SK-N-SH treated with all-trans-retinoic acid at 6 μM for 48 hours (cell line): ENCODE measurements around the gene TAT.

Source experiments
- ZC3H10 ChIP-seq: fragments of 250-450 bp; sonication (Bioruptor Pico); IDR thresholded peaks from 2 replicates; pipeline ENCODE4 v1.5.1; 2021; ENCODE audit warnings: mild to moderate bottlenecking, moderate library complexity
- ZFP3 ChIP-seq: fragments of 250-450 bp; sonication (Bioruptor Pico); IDR thresholded peaks from 2 replicates; pipeline ENCODE4 v1.5.0; 2020; ENCODE audit warnings: mild to moderate bottlenecking, moderate library complexity
- ZNF70 ChIP-seq: fragments of 450-650 bp; formaldehyde crosslinking; IDR thresholded peaks from 2 replicates; pipeline ENCODE4 v1.5.0; 2020; ENCODE audit warnings: mild to moderate bottlenecking, moderate library complexity
- ZNF8 ChIP-seq: fragments of 450-650 bp; formaldehyde crosslinking; IDR thresholded peaks from 2 replicates; pipeline ENCODE4 v1.5.0; 2020; ENCODE audit warnings: mild to moderate bottlenecking, moderate library complexity
- TF ChIP-seq, protein P1 (sequence below): fragments of 250-450 bp; sonication (Bioruptor Pico); IDR thresholded peaks from 2 replicates; pipeline ENCODE4 v1.8.0; 2020; ENCODE audit warnings: mild to moderate bottlenecking, moderate library complexity, borderline replicate concordance
- TF ChIP-seq, protein P2 (sequence below): fragments of 250-450 bp; sonication (Bioruptor Pico); IDR thresholded peaks from 2 replicates; pipeline ENCODE4 v1.5.0; 2020; ENCODE audit warnings: mild to moderate bottlenecking, moderate library complexity

DNA sequence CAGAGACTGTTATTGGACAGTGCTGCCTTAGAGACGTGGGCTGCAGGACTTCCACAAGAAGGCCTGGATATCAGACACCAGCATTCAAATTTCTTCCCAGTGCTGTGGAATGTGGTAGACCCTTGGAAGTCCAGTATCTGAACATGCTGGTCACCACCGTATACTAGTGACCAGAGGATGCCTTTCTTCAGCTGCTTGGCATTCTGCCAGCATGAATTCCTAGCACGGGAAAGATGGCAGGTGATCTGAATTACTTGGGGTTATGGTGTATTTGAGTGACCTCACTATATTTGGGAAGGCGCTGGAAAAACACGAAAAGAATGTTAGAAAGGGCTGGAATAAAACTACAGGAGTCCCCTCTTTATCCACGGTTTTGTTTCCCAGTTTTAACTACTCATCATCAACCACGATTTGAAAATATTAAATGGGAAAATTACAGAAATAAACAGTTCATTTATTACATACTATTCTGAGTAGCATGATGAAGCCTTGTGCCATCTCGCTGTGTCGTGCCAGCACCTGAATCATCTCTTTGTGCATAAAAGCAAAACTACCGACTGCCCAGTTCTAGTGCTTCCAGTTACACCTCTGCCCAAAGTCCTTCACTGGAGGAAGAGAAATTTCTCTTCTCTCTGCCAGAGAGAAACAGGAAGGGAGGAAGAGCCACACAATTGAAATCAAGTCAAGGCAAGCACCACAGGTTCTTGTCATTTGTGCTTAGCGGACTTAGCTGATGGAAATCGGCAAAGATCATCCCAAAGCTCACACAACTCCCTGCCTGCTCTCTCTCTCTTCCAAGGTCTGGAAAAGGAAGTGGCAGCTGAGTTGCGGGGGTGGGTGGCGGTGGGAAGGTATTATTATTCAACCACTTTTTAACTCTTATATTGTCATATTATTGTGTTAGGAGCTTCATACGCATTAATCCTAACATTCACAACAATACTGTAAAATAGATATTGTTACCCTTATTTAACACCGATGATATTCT lies 52.0 kb downstream of the TAT start:
- TF ChIP-seq ZC3H10 (CRISPR knock-in tag) (no peak), ZNF70 (CRISPR knock-in tag) (no peak), ZFP3 (CRISPR knock-in tag) (no peak), ZNF8 (CRISPR knock-in tag) (no peak)
- TF ChIP-seq, protein P1, sequence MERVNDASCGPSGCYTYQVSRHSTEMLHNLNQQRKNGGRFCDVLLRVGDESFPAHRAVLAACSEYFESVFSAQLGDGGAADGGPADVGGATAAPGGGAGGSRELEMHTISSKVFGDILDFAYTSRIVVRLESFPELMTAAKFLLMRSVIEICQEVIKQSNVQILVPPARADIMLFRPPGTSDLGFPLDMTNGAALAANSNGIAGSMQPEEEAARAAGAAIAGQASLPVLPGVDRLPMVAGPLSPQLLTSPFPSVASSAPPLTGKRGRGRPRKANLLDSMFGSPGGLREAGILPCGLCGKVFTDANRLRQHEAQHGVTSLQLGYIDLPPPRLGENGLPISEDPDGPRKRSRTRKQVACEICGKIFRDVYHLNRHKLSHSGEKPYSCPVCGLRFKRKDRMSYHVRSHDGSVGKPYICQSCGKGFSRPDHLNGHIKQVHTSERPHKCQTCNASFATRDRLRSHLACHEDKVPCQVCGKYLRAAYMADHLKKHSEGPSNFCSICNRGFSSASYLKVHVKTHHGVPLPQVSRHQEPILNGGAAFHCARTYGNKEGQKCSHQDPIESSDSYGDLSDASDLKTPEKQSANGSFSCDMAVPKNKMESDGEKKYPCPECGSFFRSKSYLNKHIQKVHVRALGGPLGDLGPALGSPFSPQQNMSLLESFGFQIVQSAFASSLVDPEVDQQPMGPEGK (CRISPR knock-in tag) = no peak
- TF ChIP-seq, protein P2, sequence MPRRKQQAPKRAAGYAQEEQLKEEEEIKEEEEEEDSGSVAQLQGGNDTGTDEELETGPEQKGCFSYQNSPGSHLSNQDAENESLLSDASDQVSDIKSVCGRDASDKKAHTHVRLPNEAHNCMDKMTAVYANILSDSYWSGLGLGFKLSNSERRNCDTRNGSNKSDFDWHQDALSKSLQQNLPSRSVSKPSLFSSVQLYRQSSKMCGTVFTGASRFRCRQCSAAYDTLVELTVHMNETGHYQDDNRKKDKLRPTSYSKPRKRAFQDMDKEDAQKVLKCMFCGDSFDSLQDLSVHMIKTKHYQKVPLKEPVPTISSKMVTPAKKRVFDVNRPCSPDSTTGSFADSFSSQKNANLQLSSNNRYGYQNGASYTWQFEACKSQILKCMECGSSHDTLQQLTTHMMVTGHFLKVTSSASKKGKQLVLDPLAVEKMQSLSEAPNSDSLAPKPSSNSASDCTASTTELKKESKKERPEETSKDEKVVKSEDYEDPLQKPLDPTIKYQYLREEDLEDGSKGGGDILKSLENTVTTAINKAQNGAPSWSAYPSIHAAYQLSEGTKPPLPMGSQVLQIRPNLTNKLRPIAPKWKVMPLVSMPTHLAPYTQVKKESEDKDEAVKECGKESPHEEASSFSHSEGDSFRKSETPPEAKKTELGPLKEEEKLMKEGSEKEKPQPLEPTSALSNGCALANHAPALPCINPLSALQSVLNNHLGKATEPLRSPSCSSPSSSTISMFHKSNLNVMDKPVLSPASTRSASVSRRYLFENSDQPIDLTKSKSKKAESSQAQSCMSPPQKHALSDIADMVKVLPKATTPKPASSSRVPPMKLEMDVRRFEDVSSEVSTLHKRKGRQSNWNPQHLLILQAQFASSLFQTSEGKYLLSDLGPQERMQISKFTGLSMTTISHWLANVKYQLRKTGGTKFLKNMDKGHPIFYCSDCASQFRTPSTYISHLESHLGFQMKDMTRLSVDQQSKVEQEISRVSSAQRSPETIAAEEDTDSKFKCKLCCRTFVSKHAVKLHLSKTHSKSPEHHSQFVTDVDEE (CRISPR knock-in tag) = no peak
